Skeletal muscle tissue (tissue), 4 donors: Measurements from ENCODE around the gene SSR2. TPM values are rescaled to one million over a fixed set of nuclear protein-coding genes. Genes with fewer than 3 reads are reported as not detected.
"Not testable (repeated sequence)": the region's sequence is repeated elsewhere in the genome, so short reads cannot be mapped to it uniquely, and the experiment has no call there.

Experiments
- H3K27ac ChIP-seq: one replicate; pipeline ENCODE4 v1.7.0; 2013; ENCODE audit warnings: mild to moderate bottlenecking, low read depth, low read length, inconsistent platforms
- H3K27me3 ChIP-seq, 3 donors: one replicate each; pipeline ENCODE4 v1.7.0; 2013; ENCODE audit warnings: low read length in 3 of 3; ENCODE audit not compliant: control insufficient read depth in 3 of 3, insufficient read depth in 3 of 3
- H3K36me3 ChIP-seq, 3 donors: one replicate each; pipeline ENCODE4 v1.7.0; 2013; ENCODE audit warnings: low read length in 3 of 3; ENCODE audit not compliant: control insufficient read depth in 3 of 3, insufficient read depth in 3 of 3
- H3K4me1 ChIP-seq, 3 donors: one replicate each; pipeline ENCODE4 v1.7.0; 2013; ENCODE audit warnings: low read length in 3 of 3, mild to moderate bottlenecking in 3 of 3; ENCODE audit not compliant: control insufficient read depth in 3 of 3, insufficient read depth in 3 of 3
- H3K4me3 ChIP-seq, 3 donors: one replicate each; pipeline ENCODE4 v1.7.0; 2013; ENCODE audit warnings: low read length in 3 of 3
- H3K9ac ChIP-seq, 3 donors: one replicate each; pipeline ENCODE4 v1.7.0; 2013; ENCODE audit warnings: low read length in 3 of 3, mild to moderate bottlenecking in 3 of 3, moderate library complexity in 2 of 3, low read depth in 1 of 3
- H3K9me3 ChIP-seq, 3 donors: one replicate each; pipeline ENCODE4 v1.7.0; 2013; ENCODE audit warnings: low read length in 3 of 3; ENCODE audit not compliant: control insufficient read depth in 3 of 3
- total RNA-seq: library from RNA; depleted of rRNA; stranded (reverse); fragments of >200 nt; gene quantifications from one replicate; pipeline ENCODE4 v1.2.3, GENCODE V29; 2014
- donor health status: Osteomylitis.

Gene SSR2
- total RNA-seq, 1 donor from 2014 or later, result 276 TPM

GRCh38 chr1:156048663-156049258 is 28.0 kb upstream of the SSR2 start:
- H3K36me3 ChIP-seq, result peaks cover 16 to 38% (median 32%) of the 10 kb centered on the region in 3 donors

DNA sequence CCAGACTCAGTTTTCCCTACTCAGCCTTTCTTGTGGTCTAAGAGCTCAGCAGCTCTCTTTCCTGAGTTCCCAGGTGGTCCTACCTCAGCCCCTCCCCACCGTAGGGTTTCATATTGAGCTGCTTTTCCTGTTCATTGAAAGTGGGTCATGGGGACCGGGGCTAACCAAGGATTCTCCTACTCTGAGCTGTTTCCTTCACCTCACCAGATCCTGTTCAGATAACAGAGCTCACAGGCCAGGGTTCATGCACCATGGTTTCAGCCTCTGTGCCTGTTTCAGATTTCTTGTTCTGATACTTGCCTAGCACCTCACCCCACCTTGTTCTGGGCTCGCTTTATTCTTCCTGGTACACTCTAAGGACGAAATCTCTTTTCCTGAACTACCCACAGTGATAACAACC is 24.3 kb upstream of the SSR2 start:
- H3K27me3 ChIP-seq, result no peaks in the 10 kb centered on the region
- peak overlapping the region in 1 of 3 donors; percentile 17 for H3K9ac ChIP-seq
- peaks cover 33 to 65% (median 58%) of the 10 kb centered on the region in 3 donors for H3K36me3 ChIP-seq
- no peak overlapping the region for H3K27ac ChIP-seq
- H3K4me1 ChIP-seq, result peaks cover 0 to 2% (median under 1%) of the 10 kb centered on the region in 3 donors
- no peaks in the 10 kb centered on the region for H3K9me3 ChIP-seq
- H3K4me3 ChIP-seq, result no peak overlapping the region

More at GRCh38 chr1:156048663-156049258, 28.0 kb upstream of the SSR2 start:
- no peak overlapping the region for H3K27ac ChIP-seq
- peaks cover 10 to 20% (median 12%) of the 10 kb centered on the region in 3 donors for H3K4me1 ChIP-seq
- no peaks in the 10 kb centered on the region for H3K9me3 ChIP-seq
- no peak overlapping the region for H3K4me3 ChIP-seq
- no peaks in the 10 kb centered on the region for H3K27me3 ChIP-seq
- H3K9ac ChIP-seq, result no peak overlapping the region

GRCh38 chr1:156042828-156043227 is 22.1 kb upstream of the SSR2 start:
- no peaks in the 10 kb centered on the region for H3K9me3 ChIP-seq
- no peak overlapping the region for H3K9ac ChIP-seq
- H3K4me3 ChIP-seq, result no peak overlapping the region
- H3K27ac ChIP-seq, result no peak overlapping the region
- H3K36me3 ChIP-seq, result peaks cover 32 to 50% (median 38%) of the 10 kb centered on the region in 3 donors
- H3K4me1 ChIP-seq, result no peaks in the 10 kb centered on the region
- no peaks in the 10 kb centered on the region for H3K27me3 ChIP-seq

- H3K27me3 ChIP-seq, H3K4me3 ChIP-seq, H3K9me3 ChIP-seq, H3K4me1 ChIP-seq, H3K27ac ChIP-seq, H3K9ac ChIP-seq, H3K36me3 ChIP-seq: not testable (repeated sequence)
Measured at GRCh38 chr1:156034991-156035390, 14.2 kb upstream of the SSR2 start.

DNA sequence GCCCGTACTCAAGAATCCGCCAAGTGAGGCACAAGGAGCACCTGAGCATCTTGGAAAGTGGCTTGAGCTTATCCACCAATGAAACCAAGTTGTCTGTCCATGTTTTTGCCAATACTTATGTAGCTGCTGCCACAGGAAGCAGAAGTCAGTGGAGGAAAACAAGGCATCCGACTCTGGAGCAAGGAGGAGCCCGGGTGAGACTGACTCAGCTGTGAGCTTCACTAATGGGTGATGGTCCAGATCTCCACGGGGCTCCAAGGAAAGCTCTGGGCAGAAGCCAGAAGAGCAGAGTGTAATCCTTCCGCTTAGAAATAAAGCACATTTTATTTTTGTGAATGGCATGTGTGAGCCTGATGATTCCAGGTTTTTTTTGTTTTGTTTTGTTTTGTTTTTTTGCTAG is 12.3 kb upstream of the SSR2 start:
- Histone ChIP-seq H3K27me3 (no peaks in the 10 kb centered on the region), H3K36me3 (peaks cover 0 to 6% (median 2%) of the 10 kb centered on the region in 3 donors), H3K9ac (no peak overlapping the region), H3K4me1 (no peaks in the 10 kb centered on the region), H3K9me3 (no peaks in the 10 kb centered on the region), H3K27ac (no peak overlapping the region), H3K4me3 (no peak overlapping the region)

DNA sequence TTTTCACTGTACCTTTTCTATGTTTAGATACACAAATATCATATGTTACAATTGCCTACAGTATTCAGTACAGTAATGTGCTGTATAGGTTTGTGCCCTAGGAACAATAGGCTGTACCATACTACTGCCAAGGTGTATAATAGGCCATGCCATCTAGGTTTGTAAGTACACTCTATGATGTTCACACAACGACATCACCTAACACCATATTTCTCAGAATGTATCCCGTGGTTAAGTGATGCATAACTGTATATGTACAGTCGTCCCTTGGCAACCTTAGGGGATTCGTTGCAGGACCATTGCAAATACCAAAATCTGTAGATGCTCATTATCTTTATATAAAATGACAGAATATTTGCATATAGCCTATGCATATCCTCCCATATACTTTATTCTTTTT is 5.8 kb upstream of the SSR2 start:
- H3K9ac ChIP-seq, result no peak overlapping the region
- peaks cover 0 to 2% (median 0%) of the 10 kb centered on the region in 3 donors for H3K27me3 ChIP-seq

DNA sequence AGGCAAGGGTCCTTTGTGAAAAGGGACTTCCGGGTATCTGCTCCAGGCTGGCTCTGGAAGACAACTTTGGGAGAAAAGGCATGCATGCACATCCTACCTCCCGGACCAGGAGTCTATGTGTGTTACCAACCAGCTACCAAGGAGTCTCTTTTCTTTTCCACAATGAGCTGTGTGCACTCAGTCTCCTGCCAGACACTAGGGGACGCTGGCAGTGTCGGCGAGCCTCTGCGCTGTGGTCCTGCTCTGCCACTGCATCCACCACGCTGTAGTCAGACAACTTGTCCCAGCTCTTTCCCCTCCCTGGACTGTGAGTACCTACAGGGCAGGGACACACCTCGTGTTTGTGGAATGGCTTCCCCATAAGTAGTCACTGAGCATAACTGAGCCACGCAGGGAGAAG is 5.1 kb upstream of the SSR2 start:
- Histone ChIP-seq H3K4me1 (peaks cover 0 to 3% (median 3%) of the 10 kb centered on the region in 3 donors), H3K36me3 (no peaks in the 10 kb centered on the region), H3K27me3 (peaks cover 0 to 2% (median 0%) of the 10 kb centered on the region in 3 donors), H3K4me3 (no peak overlapping the region), H3K27ac (no peak overlapping the region), H3K9me3 (no peaks in the 10 kb centered on the region), H3K9ac (no peak overlapping the region)

More for the DNA sequence above, 5.8 kb upstream of the SSR2 start:
- Histone ChIP-seq H3K4me1 (no peaks in the 10 kb centered on the region), H3K4me3 (no peak overlapping the region), H3K36me3 (no peaks in the 10 kb centered on the region), H3K27ac (no peak overlapping the region), H3K9me3 (no peaks in the 10 kb centered on the region)

- no peak overlapping the region for H3K4me3 ChIP-seq
- H3K9me3 ChIP-seq, result no peaks in the 10 kb centered on the region
- H3K27ac ChIP-seq, result no peak overlapping the region
- H3K27me3 ChIP-seq, result peaks cover 0 to 2% (median 0%) of the 10 kb centered on the region in 3 donors
- no peaks in the 10 kb centered on the region for H3K36me3 ChIP-seq
- peaks cover 6 to 9% (median 9%) of the 10 kb centered on the region in 3 donors for H3K4me1 ChIP-seq
- H3K9ac ChIP-seq, result no peak overlapping the region
Measured at GRCh38 chr1:156024801-156025200, 4.0 kb upstream of the SSR2 start.

DNA sequence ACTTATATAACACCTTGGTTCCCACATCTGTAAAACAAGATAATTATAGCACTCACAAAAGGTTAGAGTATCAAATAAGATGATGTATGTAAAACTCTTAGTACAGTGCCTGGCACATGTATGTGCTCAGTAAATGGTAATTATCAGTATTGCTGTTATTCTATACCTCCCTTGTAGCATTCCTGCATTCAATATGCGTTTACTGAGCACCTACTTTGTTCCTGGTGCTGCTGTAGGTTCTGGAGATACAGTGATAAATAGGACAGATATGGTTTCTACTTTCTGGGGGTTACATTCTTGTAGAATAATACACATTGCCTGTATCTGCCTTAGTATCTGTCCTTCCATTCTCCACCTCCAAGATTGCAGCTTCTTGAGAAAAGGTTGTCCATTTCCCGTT is 1.2 kb upstream of the SSR2 start:
- peaks cover 0 to 2% (median 0%) of the 10 kb centered on the region in 3 donors for H3K27me3 ChIP-seq
- H3K36me3 ChIP-seq, result peaks cover 3 to 13% (median 8%) of the 10 kb centered on the region in 3 donors
- H3K9me3 ChIP-seq, result no peaks in the 10 kb centered on the region
- H3K4me3 ChIP-seq, result no peak overlapping the region
- H3K4me1 ChIP-seq, result peaks cover 8 to 11% (median 10%) of the 10 kb centered on the region in 3 donors
- no peak overlapping the region for H3K27ac ChIP-seq
- no peak overlapping the region for H3K9ac ChIP-seq

DNA sequence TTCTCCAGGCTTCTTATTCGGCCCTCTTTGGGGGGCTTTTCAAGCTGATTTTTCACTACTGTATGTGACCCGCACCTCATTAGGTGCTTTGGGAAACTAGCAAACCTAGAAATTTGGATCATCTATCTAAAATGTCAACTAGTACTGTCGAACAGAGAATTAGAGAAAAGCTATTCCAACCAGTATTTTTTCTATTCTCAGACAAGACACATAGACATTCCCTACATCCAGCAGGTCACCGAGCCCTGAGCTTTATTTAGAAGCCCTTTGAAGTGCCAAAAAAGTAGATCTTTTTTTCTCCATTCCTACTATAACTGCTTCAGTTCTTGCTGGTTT is 310 bp upstream of the SSR2 start:
- H3K4me3 ChIP-seq, result peak overlapping the region; percentile 83 to 94 (median 90)
- no peak overlapping the region for H3K27ac ChIP-seq
- H3K9ac ChIP-seq, result peak overlapping the region; percentile 71 to 79 (median 79)
- no peaks in the 10 kb centered on the region for H3K9me3 ChIP-seq
- H3K36me3 ChIP-seq, result peaks cover 6 to 14% (median 13%) of the 10 kb centered on the region in 3 donors
- H3K4me1 ChIP-seq, result peaks cover 8 to 11% (median 10%) of the 10 kb centered on the region in 3 donors
- H3K27me3 ChIP-seq, result peaks cover 0 to 2% (median 0%) of the 10 kb centered on the region in 3 donors
